IMR-90 (cell line): ENCODE results near the gene TXNDC12. TPM values are rescaled to one million over a fixed set of nuclear protein-coding genes. Genes with fewer than 3 reads are reported as not detected.

Experiments used
- ATAC-seq: fragments of 200-7000 bp; cut with Tn5 transposase; 2 replicates; pipeline ENCODE4 v1.9.1; 2020; ENCODE audit warnings: low read depth, mild to moderate bottlenecking, moderate library complexity
- BruUV-seq: library from RNA; stranded (reverse); fragments of 400-500 nt; replicated peaks from 2 replicates; lab custom pipeline; 2021; lab: Mats Ljungman, UMichigan
- CTCF ChIA-PET: fragments of 300-600 bp; formaldehyde crosslinking; extraction: SDS; loops from one replicate; lab custom pipeline; 2021; ENCODE audit warnings: antibody characterized with exemption; lab: Yijun Ruan, JAX
- POLR2A ChIA-PET: fragments of 300-600 bp; sonication (Branson Sonifier 250); formaldehyde crosslinking; loops from one replicate; lab custom pipeline; 2022; ENCODE audit warnings: antibody characterized with exemption; ENCODE audit not compliant: unreplicated experiment; lab: Charles Lee
- DNase-seq: peaks from one replicate; pipeline ENCODE4 v3.0.0; 2013
- H2AFZ ChIP-seq: replicated peaks from 2 replicates; pipeline ENCODE3; 2013; ENCODE audit warnings: low read length, mild to moderate bottlenecking; ENCODE audit not compliant: poor library complexity
- H2AK5ac ChIP-seq: 2 replicates; pipeline ENCODE4 v1.6.1; 2013; ENCODE audit warnings: low read depth, low read length, inconsistent platforms
- H2AK9ac ChIP-seq: replicated peaks from 2 replicates; pipeline ENCODE3; 2013; ENCODE audit warnings: mild to moderate bottlenecking, low read depth, low read length, moderate library complexity; ENCODE audit not compliant: poor library complexity
- H2BK120ac ChIP-seq: 2 replicates; pipeline ENCODE4 v1.6.1; 2013; ENCODE audit warnings: low read depth, low read length, inconsistent platforms
- H2BK15ac ChIP-seq: 3 replicates; pipeline ENCODE4 v1.6.1; 2013; ENCODE audit warnings: low read depth, low read length, inconsistent platforms
- H2BK20ac ChIP-seq: 2 replicates; pipeline ENCODE4 v1.6.1; 2013; ENCODE audit warnings: low read depth, mild to moderate bottlenecking, inconsistent platforms, low read length, moderate library complexity
- H2BK5ac ChIP-seq: 2 replicates; pipeline ENCODE4 v1.6.1; 2013; ENCODE audit warnings: mild to moderate bottlenecking, low read depth, low read length, inconsistent platforms; ENCODE audit not compliant: poor library complexity, severe bottlenecking
- H3K14ac ChIP-seq: replicated peaks from 2 replicates; pipeline ENCODE4 v1.6.1; 2013; ENCODE audit warnings: low read depth, low read length, inconsistent platforms
- H3K18ac ChIP-seq: 2 replicates; pipeline ENCODE4 v1.6.1; 2013; ENCODE audit warnings: low read depth, low read length, control low read depth
- H3K23ac ChIP-seq: 2 replicates; pipeline ENCODE4 v1.6.1; 2013; ENCODE audit warnings: low read depth, low read length, inconsistent platforms
- H3K27ac ChIP-seq: 2 replicates; pipeline ENCODE4 v1.5.1; 2013; ENCODE audit warnings: mild to moderate bottlenecking, control low read depth, low read length; ENCODE audit not compliant: insufficient read depth
- H3K27me3 ChIP-seq: 2 replicates; pipeline ENCODE4 v1.6.1; 2013; ENCODE audit warnings: low read length; ENCODE audit not compliant: control insufficient read depth, insufficient read depth
- H3K36me3 ChIP-seq: 2 replicates; pipeline ENCODE4 v1.6.1; 2013; ENCODE audit warnings: low read length, mixed read lengths; ENCODE audit not compliant: control insufficient read depth, insufficient read depth
- H3K4ac ChIP-seq: 2 replicates; pipeline ENCODE4 v1.6.1; 2013; ENCODE audit warnings: low read depth, low read length, inconsistent platforms
- H3K4me1 ChIP-seq: 2 replicates; pipeline ENCODE4 v1.6.1; 2013; ENCODE audit warnings: low read length, mixed read lengths; ENCODE audit not compliant: control insufficient read depth, insufficient read depth
- H3K4me2 ChIP-seq: 2 replicates; pipeline ENCODE4 v1.6.1; 2013; ENCODE audit warnings: low read depth, mild to moderate bottlenecking, control low read depth, low read length, moderate library complexity
- H3K4me3 ChIP-seq: 2 replicates; pipeline ENCODE4 v1.5.1; 2013; ENCODE audit warnings: low read depth, mild to moderate bottlenecking, control low read depth, low read length, moderate library complexity; ENCODE audit not compliant: insufficient read depth
- H3K56ac ChIP-seq: 2 replicates; pipeline ENCODE4 v1.6.1; 2013; ENCODE audit warnings: low read length, inconsistent platforms; ENCODE audit not compliant: insufficient read depth; ENCODE audit errors: extremely low read depth
- H3K79me1 ChIP-seq, 2 experiments: 2 replicates each; pipeline ENCODE4 v1.6.1; 2013; ENCODE audit warnings: low read length in 2 of 2, inconsistent platforms in 1 of 2, low read depth in 1 of 2
- H3K9ac ChIP-seq: 2 replicates; pipeline ENCODE4 v1.6.1; 2013; ENCODE audit warnings: low read depth, low read length, control low read depth
- H3K9me1 ChIP-seq: 2 replicates; pipeline ENCODE4 v1.6.1; 2013; ENCODE audit warnings: low read length, inconsistent platforms; ENCODE audit not compliant: insufficient read depth
- H3K9me3 ChIP-seq: 2 replicates; pipeline ENCODE4 v1.6.1; 2013; ENCODE audit warnings: low read length; ENCODE audit not compliant: control insufficient read depth, insufficient read depth
- H4K20me1 ChIP-seq: 2 replicates; pipeline ENCODE4 v1.6.1; 2013; ENCODE audit warnings: low read length, inconsistent platforms; ENCODE audit not compliant: insufficient read depth
- H4K5ac ChIP-seq: 2 replicates; pipeline ENCODE4 v1.6.1; 2013; ENCODE audit warnings: mild to moderate bottlenecking, low read depth, low read length, control low read depth
- H4K8ac ChIP-seq, 2 experiments: 2 replicates each; pipeline ENCODE4 v1.6.1; 2013; ENCODE audit warnings: low read depth in 2 of 2, low read length in 2 of 2, control low read depth in 1 of 2, inconsistent platforms in 1 of 2
- H4K91ac ChIP-seq: 2 replicates; pipeline ENCODE4 v1.6.1; 2013; ENCODE audit warnings: low read depth, low read length, inconsistent platforms; ENCODE audit not compliant: insufficient read depth
- BHLHE40 ChIP-seq: fragments of 150-350 bp; IDR thresholded peaks from 2 replicates; pipeline ENCODE4 v1.6.1; 2016; ENCODE audit warnings: mild to moderate bottlenecking, low read depth, low read length
- CEBPB ChIP-seq: IDR thresholded peaks from 2 replicates; pipeline ENCODE4 v1.6.1; 2012; ENCODE audit warnings: low read depth, low read length, improper control_type of control experiment
- CHD1 ChIP-seq: IDR thresholded peaks from 2 replicates; pipeline ENCODE4 v1.6.1; 2012; ENCODE audit warnings: low read depth, low read length, improper control_type of control experiment
- FOS ChIP-seq: fragments of 150-350 bp; IDR thresholded peaks from 2 replicates; pipeline ENCODE4 v1.6.1; 2016; ENCODE audit warnings: low read depth, low read length
- MAFK ChIP-seq: IDR thresholded peaks from 2 replicates; pipeline ENCODE4 v1.6.1; 2012; ENCODE audit warnings: low read depth, low read length, improper control_type of control experiment
- MAZ ChIP-seq: IDR thresholded peaks from 2 replicates; pipeline ENCODE4 v1.6.1; 2012; ENCODE audit warnings: low read depth, mild to moderate bottlenecking, low read length, improper control_type of control experiment, moderate library complexity, borderline replicate concordance
- MXI1 ChIP-seq: IDR thresholded peaks from 2 replicates; pipeline ENCODE4 v1.6.1; 2012; ENCODE audit warnings: low read depth, mild to moderate bottlenecking, low read length, moderate library complexity, borderline replicate concordance
- NFE2L2 ChIP-seq: fragments of 150-350 bp; IDR thresholded peaks from 2 replicates; pipeline ENCODE4 v1.6.1; 2016; ENCODE audit warnings: low read depth, mild to moderate bottlenecking, low read length
- POLR2A ChIP-seq: IDR thresholded peaks from 2 replicates; pipeline ENCODE4 v1.6.1; 2012; ENCODE audit warnings: mild to moderate bottlenecking, low read depth, low read length
- RAD21 ChIP-seq: IDR thresholded peaks from 2 replicates; pipeline ENCODE4 v1.6.1; 2012; ENCODE audit warnings: low read length, improper control_type of control experiment
- RCOR1 ChIP-seq: IDR thresholded peaks from 2 replicates; pipeline ENCODE4 v1.6.1; 2012; ENCODE audit warnings: mild to moderate bottlenecking, low read length, improper control_type of control experiment; ENCODE audit not compliant: insufficient replicate concordance
- RFX5 ChIP-seq: IDR thresholded peaks from 2 replicates; pipeline ENCODE4 v1.8.0; 2012; ENCODE audit warnings: low read depth, mild to moderate bottlenecking, low read length, moderate library complexity
- SMC3 ChIP-seq: fragments of 150-350 bp; IDR thresholded peaks from 2 replicates; pipeline ENCODE4 v1.6.1; 2016; ENCODE audit warnings: low read depth, mild to moderate bottlenecking, antibody characterized with exemption, low read length, moderate library complexity
- WGBS, 2 experiments: methylation state at CpG; one replicate each; pipeline versions ENCODE4 v1.1.5 to v1.1.7; 2013; ENCODE audit warnings: missing lambda C conversion rate in 2 of 2; ENCODE audit not compliant: insufficient read length in 1 of 2; ENCODE audit errors: extremely low coverage in 2 of 2; 5-methylcytosine and 5-hydroxymethylcytosine counted together
- dilution Hi-C: fragments of 300-500 bp; cut with HindIII; formaldehyde crosslinking; loops from one replicate; pipeline ENCODE4 v1.14.3; 2018; ENCODE audit warnings: low sequenced_read_pairs; ENCODE audit not compliant: unreplicated experiment
- in situ Hi-C: fragments of 300-500 bp; cut with MboI; formaldehyde crosslinking; loops from 3 replicates; pipeline ENCODE4 v1.14.3; 2019; ENCODE audit warnings: low sequenced_read_pairs, inconsistent platforms, mixed read lengths
- intact Hi-C: fragments of 100-400 bp; cut with micrococcal nuclease; formaldehyde crosslinking; loops from 2 replicates; pipeline ENCODE4 v1.10.0; 2022
- polyA plus RNA-seq, 3 experiments: library from polyadenylated mRNA; depleted of rRNA; stranded (reverse); fragments of >200 nt; gene quantifications; 2 replicates each; pipeline ENCODE4 v1.2.3, GENCODE V29; 2012; ENCODE audit warnings: low replicate concordance in 1 of 3
- total RNA-seq: library from RNA; depleted of rRNA; stranded (reverse); fragments of >200 nt; gene quantifications from 2 replicates; pipeline ENCODE4 v1.2.3, GENCODE V29; 2012
- TF ChIP-seq, protein P1 (sequence below): fragments of 150-350 bp; IDR thresholded peaks from 2 replicates; pipeline ENCODE4 v1.6.1; 2017; ENCODE audit warnings: mild to moderate bottlenecking, antibody characterized with exemption, low read length, low read depth
- TF ChIP-seq, protein P2 (sequence below): conservative IDR thresholded peaks from 2 replicates; pipeline ENCODE4 v1.5.1; 2012; ENCODE audit warnings: mild to moderate bottlenecking, low read depth, low read length, improper control_type of control experiment
- TF ChIP-seq, protein P3 (sequence below): fragments of 150-350 bp; IDR thresholded peaks from 2 replicates; pipeline ENCODE4 v1.6.1; 2016; ENCODE audit warnings: low read depth, mild to moderate bottlenecking, low read length, moderate library complexity, borderline replicate concordance

TXNDC12 gene
- total and polyA plus RNA-seq, 2 of the 4 experiments (the other 2 are of a cell fraction): 24.4 to 29.9 TPM

DNA sequence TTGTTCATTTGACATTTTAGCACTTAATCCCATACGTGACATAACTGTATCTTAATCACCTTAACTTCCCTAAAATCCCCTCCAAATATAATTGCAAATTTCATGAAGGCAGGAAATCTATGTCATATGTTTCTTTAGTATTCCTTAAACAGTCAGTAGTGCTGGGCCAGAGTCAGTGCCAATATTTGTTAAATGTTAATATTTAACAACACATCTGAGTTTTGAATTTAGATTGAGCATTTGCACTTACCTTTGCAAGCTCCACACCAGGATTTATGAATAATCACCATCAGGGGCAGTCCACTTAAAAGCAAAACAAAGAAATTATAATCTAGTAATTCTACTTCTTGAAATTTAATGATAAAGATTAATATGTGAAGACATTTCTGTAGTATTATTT, 26.7 kb downstream of the TXNDC12 start:
- H3K9me3 ChIP-seq: no peaks in the 10 kb centered on the region
- intact Hi-C loops (no loop called here), in situ Hi-C loops (no loop called here), dilution Hi-C loops (no loop called here)
- no CpG with 5 or more reads among the region's 1 CpG for WGBS, 2 experiments
- no peak for TF ChIP-seq RCOR1
- no peak for TF ChIP-seq MAZ
- TF ChIP-seq CEBPB: no peak
- TF ChIP-seq, protein P1, sequence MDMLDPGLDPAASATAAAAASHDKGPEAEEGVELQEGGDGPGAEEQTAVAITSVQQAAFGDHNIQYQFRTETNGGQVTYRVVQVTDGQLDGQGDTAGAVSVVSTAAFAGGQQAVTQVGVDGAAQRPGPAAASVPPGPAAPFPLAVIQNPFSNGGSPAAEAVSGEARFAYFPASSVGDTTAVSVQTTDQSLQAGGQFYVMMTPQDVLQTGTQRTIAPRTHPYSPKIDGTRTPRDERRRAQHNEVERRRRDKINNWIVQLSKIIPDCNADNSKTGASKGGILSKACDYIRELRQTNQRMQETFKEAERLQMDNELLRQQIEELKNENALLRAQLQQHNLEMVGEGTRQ: no peak
- TF ChIP-seq RFX5: no peak
- TF ChIP-seq FOS: no peak
- TF ChIP-seq NFE2L2: no peak
- TF ChIP-seq, protein P2, sequence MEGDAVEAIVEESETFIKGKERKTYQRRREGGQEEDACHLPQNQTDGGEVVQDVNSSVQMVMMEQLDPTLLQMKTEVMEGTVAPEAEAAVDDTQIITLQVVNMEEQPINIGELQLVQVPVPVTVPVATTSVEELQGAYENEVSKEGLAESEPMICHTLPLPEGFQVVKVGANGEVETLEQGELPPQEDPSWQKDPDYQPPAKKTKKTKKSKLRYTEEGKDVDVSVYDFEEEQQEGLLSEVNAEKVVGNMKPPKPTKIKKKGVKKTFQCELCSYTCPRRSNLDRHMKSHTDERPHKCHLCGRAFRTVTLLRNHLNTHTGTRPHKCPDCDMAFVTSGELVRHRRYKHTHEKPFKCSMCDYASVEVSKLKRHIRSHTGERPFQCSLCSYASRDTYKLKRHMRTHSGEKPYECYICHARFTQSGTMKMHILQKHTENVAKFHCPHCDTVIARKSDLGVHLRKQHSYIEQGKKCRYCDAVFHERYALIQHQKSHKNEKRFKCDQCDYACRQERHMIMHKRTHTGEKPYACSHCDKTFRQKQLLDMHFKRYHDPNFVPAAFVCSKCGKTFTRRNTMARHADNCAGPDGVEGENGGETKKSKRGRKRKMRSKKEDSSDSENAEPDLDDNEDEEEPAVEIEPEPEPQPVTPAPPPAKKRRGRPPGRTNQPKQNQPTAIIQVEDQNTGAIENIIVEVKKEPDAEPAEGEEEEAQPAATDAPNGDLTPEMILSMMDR: no peak
- TF ChIP-seq BHLHE40: no peak
- TF ChIP-seq POLR2A: no peak
- TF ChIP-seq, protein P3, sequence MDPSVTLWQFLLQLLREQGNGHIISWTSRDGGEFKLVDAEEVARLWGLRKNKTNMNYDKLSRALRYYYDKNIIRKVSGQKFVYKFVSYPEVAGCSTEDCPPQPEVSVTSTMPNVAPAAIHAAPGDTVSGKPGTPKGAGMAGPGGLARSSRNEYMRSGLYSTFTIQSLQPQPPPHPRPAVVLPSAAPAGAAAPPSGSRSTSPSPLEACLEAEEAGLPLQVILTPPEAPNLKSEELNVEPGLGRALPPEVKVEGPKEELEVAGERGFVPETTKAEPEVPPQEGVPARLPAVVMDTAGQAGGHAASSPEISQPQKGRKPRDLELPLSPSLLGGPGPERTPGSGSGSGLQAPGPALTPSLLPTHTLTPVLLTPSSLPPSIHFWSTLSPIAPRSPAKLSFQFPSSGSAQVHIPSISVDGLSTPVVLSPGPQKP: no peak
- TF ChIP-seq CHD1: no peak
- no peak for TF ChIP-seq RAD21
- TF ChIP-seq MAFK: no peak
- no peak for TF ChIP-seq MXI1
- TF ChIP-seq SMC3: no peak
- H3K36me3 ChIP-seq: peaks cover 13% of the 10 kb centered on the region
- DNase-seq: no peak
- H3K56ac ChIP-seq: no peak overlapping the region
- H4K5ac ChIP-seq: no peak overlapping the region
- no peak overlapping the region for H2AK5ac ChIP-seq
- no peak overlapping the region for H2BK5ac ChIP-seq
- ATAC-seq: no peak
- H3K9ac ChIP-seq: no peak overlapping the region
- H4K8ac ChIP-seq: no peak overlapping the region
- H4K20me1 ChIP-seq: peaks cover 16% of the 10 kb centered on the region
- no peak overlapping the region for H2AK9ac ChIP-seq
- no peaks in the 10 kb centered on the region for H3K27me3 ChIP-seq
- no peak overlapping the region for H3K23ac ChIP-seq
- no peak overlapping the region for H2AFZ ChIP-seq
- H3K4me1 ChIP-seq: peaks cover 6% of the 10 kb centered on the region
- H3K79me1 ChIP-seq: peaks cover 23 to 38% of the 10 kb centered on the region in 2 experiments
- ChIA-PET POLR2A (no interaction called here), CTCF (no interaction called here)
- no peak overlapping the region for H3K18ac ChIP-seq
- H3K14ac ChIP-seq: no peak overlapping the region
- H3K4me3 ChIP-seq: no peak overlapping the region
- H4K91ac ChIP-seq: no peak overlapping the region
- H2BK120ac ChIP-seq: no peak overlapping the region
- peaks cover 6% of the 10 kb centered on the region; the same call in 1 of the 2 replicates for H3K9me1 ChIP-seq
- H3K4ac ChIP-seq: no peak overlapping the region
- no TSS peak for BruUV-seq
- H2BK15ac ChIP-seq: no peak overlapping the region
- no peak overlapping the region for H2BK20ac ChIP-seq
- H3K27ac ChIP-seq: no peak overlapping the region
- H3K4me2 ChIP-seq: no peak overlapping the region
